ENCODE data around the gene INTS14.

The INTS14 gene

GRCh38 chr15:65533057-65533756 is 77.7 kb downstream of the INTS14 start:
- H3K4me2 ChIP-seq (ENCODE audit: low read length) = peak overlapping the region; percentile 17; the same call in 1 of the 2 replicates
- no peaks in the 10 kb centered on the region for H3K9me3 ChIP-seq (ENCODE audit: insufficient read depth, low read length)
- peaks cover 4% of the 10 kb centered on the region for H3K36me3 ChIP-seq (replicated peaks; ENCODE audit: low read depth, low read length)
- H3K4me3 ChIP-seq (ENCODE audit: low read length) = no peak overlapping the region
- H4K20me1 ChIP-seq (ENCODE audit: insufficient read depth, low read length) = peaks cover 54% of the 10 kb centered on the region
- H3K79me2 ChIP-seq (ENCODE audit: low read length) = peaks cover 75% of the 10 kb centered on the region
- no peak overlapping the region for H3K9ac ChIP-seq (ENCODE audit: low read length)
- peaks cover 37% of the 10 kb centered on the region for H3K4me1 ChIP-seq (ENCODE audit: low read length)
- no peak overlapping the region for H2AFZ ChIP-seq (ENCODE audit: low read depth, low read length)
- H3K27ac ChIP-seq (ENCODE audit: low read length) = no peak overlapping the region
- no peaks in the 10 kb centered on the region for H3K27me3 ChIP-seq (ENCODE audit: low read depth, low read length)
- no peak for TF ChIP-seq EZH2phosphoT487 (IDR thresholded peaks at IDR 0.05; ENCODE audit: low read depth)
- TF ChIP-seq, protein P1, sequence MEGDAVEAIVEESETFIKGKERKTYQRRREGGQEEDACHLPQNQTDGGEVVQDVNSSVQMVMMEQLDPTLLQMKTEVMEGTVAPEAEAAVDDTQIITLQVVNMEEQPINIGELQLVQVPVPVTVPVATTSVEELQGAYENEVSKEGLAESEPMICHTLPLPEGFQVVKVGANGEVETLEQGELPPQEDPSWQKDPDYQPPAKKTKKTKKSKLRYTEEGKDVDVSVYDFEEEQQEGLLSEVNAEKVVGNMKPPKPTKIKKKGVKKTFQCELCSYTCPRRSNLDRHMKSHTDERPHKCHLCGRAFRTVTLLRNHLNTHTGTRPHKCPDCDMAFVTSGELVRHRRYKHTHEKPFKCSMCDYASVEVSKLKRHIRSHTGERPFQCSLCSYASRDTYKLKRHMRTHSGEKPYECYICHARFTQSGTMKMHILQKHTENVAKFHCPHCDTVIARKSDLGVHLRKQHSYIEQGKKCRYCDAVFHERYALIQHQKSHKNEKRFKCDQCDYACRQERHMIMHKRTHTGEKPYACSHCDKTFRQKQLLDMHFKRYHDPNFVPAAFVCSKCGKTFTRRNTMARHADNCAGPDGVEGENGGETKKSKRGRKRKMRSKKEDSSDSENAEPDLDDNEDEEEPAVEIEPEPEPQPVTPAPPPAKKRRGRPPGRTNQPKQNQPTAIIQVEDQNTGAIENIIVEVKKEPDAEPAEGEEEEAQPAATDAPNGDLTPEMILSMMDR (IDR thresholded peaks at IDR 0.05; ENCODE audit: low read depth, low read length) = no peak

DNA sequence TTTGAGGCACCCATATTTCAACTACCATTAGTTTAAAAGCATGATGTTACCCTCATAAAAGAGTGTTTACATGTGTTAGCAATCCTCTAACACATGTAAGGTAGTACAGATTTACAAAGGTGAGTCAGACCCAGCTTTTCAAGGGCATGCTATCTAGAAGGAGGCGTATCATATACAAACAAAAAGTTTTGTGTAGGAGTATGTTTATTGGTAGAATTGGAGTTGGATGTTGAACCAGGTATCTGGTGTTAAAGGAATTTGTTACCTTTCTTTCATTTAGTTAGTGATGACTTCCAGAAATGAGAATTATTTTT is 78.2 kb downstream of the INTS14 start:
- Histone ChIP-seq H3K27ac (ENCODE audit: low read length) (no peak overlapping the region), H3K36me3 (replicated peaks; ENCODE audit: low read depth, low read length) (peaks cover 4% of the 10 kb centered on the region), H3K4me2 (ENCODE audit: low read length) (peak overlapping the region; percentile 17; the same call in 1 of the 2 replicates), H3K27me3 (ENCODE audit: low read depth, low read length) (no peaks in the 10 kb centered on the region), H4K20me1 (ENCODE audit: insufficient read depth, low read length) (peaks cover 51% of the 10 kb centered on the region), H2AFZ (ENCODE audit: low read depth, low read length) (no peak overlapping the region), H3K9me3 (ENCODE audit: insufficient read depth, low read length) (no peaks in the 10 kb centered on the region), H3K9ac (ENCODE audit: low read length) (no peak overlapping the region), H3K4me1 (ENCODE audit: low read length) (peaks cover 37% of the 10 kb centered on the region), H3K79me2 (ENCODE audit: low read length) (peaks cover 71% of the 10 kb centered on the region), H3K4me3 (ENCODE audit: low read length) (no peak overlapping the region)
- TF ChIP-seq, protein P1 (IDR thresholded peaks at IDR 0.05; ENCODE audit: low read depth, low read length) = no peak
- TF ChIP-seq EZH2phosphoT487 (IDR thresholded peaks at IDR 0.05; ENCODE audit: low read depth) = no peak

DNA sequence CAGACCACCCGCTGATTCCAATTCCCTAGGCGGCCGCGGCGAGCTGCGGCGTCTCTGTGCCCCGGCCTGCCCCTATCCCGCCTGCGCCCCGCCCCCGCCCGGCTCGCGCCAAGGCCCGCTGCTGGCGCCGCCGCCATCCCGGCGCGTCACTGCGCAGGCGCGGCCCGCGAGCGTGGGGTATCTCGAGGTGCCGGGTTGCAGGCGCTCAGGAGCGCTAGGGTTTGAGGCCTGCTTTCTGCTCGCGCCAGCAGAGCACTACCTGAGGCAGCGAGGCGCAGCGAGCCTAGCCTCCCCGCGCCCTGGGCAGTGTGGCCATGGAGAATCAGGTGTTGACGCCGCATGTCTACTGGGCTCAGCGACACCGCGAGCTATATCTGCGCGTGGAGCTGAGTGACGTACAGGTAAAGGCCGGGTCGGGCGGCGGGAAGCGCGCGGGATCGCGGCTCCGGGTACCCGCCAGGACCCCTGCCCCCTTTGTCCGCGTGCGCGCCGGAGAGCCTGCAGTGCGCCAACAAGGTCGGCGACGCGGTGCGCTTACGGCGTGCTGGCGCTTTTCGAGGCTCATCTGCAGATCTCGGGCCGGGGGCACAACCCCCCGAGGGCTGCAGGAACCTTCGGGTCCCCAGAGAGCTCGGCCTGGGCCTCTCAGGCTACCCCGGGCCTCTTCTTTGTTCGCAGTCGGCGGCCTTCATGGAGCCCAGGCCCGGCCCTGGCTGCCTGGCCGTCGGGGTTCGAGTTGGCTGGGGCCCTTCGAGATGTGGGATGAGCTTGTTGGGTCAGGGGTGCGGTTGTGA is 80.4 kb downstream of the INTS14 start, which contains the start of gene HACD3:
HACD3 (plus strand) TSS at position 146 of the 794 bp plus-strand sequence; CDS start at position 315, 169 bp downstream.
- Histone ChIP-seq H3K27me3 (ENCODE audit: low read depth, low read length) (peaks cover 2% of the 10 kb centered on the region; the same call in 1 of the 2 replicates), H4K20me1 (ENCODE audit: insufficient read depth, low read length) (peaks cover 33% of the 10 kb centered on the region), H2AFZ (ENCODE audit: low read depth, low read length) (peak within 1 kb of the TSS; percentile 98), H3K9ac (ENCODE audit: low read length) (peak within 1 kb of the TSS; percentile 97), H3K27ac (ENCODE audit: low read length) (peak within 1 kb of the TSS; percentile 54), H3K79me2 (ENCODE audit: low read length) (peaks cover 52% of the 10 kb centered on the region), H3K4me1 (ENCODE audit: low read length) (peaks cover 37% of the 10 kb centered on the region), H3K4me2 (ENCODE audit: low read length) (peak within 1 kb of the TSS; percentile 93), H3K9me3 (ENCODE audit: insufficient read depth, low read length) (no peaks in the 10 kb centered on the region), H3K36me3 (replicated peaks; ENCODE audit: low read depth, low read length) (peaks cover 4% of the 10 kb centered on the region), H3K4me3 (ENCODE audit: low read length) (peak within 1 kb of the TSS; percentile 95)
- TF ChIP-seq, protein P1 (IDR thresholded peaks at IDR 0.05; ENCODE audit: low read depth, low read length) = no peak
- TF ChIP-seq EZH2phosphoT487 (IDR thresholded peaks at IDR 0.05; ENCODE audit: low read depth) = no peak

GRCh38 chr15:65529762-65530317 is 81.1 kb downstream of the INTS14 start:
- TF ChIP-seq EZH2phosphoT487 (IDR thresholded peaks at IDR 0.05; ENCODE audit: low read depth) = no peak
- TF ChIP-seq, protein P1 (IDR thresholded peaks at IDR 0.05; ENCODE audit: low read depth, low read length) = no peak
- Histone ChIP-seq H3K4me2 (ENCODE audit: low read length) (peak overlapping the region; percentile 93), H3K4me3 (ENCODE audit: low read length) (peak overlapping the region; percentile 95), H3K9ac (ENCODE audit: low read length) (peak overlapping the region; percentile 97), H3K4me1 (ENCODE audit: low read length) (peaks cover 31% of the 10 kb centered on the region), H3K9me3 (ENCODE audit: insufficient read depth, low read length) (no peaks in the 10 kb centered on the region), H3K36me3 (replicated peaks; ENCODE audit: low read depth, low read length) (peaks cover 4% of the 10 kb centered on the region), H3K27me3 (ENCODE audit: low read depth, low read length) (peaks cover 6% of the 10 kb centered on the region), H4K20me1 (ENCODE audit: insufficient read depth, low read length) (peaks cover 27% of the 10 kb centered on the region), H3K79me2 (ENCODE audit: low read length) (peaks cover 46% of the 10 kb centered on the region), H2AFZ (ENCODE audit: low read depth, low read length) (peak overlapping the region; percentile 98), H3K27ac (ENCODE audit: low read length) (no peak overlapping the region; the same call in 1 of the 2 replicates)
